Body of pancreas (tissue), 4 donors: ENCODE data around the gene JADE3.

Experiments used
- POLR2A ChIP-seq, 3 donors: fragments of 450-650 bp; IDR thresholded peaks; one replicate each; pipeline ENCODE4 v1.6.1; 2016; ENCODE audit warnings: antibody characterized with exemption in 3 of 3, mild to moderate bottlenecking in 2 of 3
- TF ChIP-seq, protein P1 (sequence below), 7 experiments: fragments of 450-650 bp in 4 of 7; fragments of 200-600 bp in 3 of 7; sonication (generic) in 3 of 7; IDR thresholded peaks; one replicate each; pipeline ENCODE4 v1.5.1; 2016 to 2019; ENCODE audit warnings: antibody characterized with exemption in 7 of 7

DNA sequence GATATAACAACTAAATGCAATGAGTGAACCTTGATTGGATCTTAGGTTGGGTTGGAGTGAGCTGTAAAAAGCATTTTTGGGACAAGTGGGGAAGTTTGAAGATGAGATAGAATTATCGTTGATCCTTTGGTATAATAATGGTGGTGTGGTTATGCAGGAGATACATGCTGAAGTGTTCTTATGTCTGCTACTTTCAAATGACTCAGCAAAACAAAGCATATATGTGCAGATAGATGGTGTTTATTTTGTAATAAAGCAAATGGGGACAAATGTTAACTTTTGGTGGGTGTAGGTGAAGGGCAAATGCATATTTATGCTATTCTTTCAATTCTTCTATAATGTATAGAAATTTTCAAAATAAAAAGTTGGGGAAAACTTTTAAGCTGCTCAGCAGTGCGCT is 49.1 kb upstream of the JADE3 start:
- TF ChIP-seq, protein P1, sequence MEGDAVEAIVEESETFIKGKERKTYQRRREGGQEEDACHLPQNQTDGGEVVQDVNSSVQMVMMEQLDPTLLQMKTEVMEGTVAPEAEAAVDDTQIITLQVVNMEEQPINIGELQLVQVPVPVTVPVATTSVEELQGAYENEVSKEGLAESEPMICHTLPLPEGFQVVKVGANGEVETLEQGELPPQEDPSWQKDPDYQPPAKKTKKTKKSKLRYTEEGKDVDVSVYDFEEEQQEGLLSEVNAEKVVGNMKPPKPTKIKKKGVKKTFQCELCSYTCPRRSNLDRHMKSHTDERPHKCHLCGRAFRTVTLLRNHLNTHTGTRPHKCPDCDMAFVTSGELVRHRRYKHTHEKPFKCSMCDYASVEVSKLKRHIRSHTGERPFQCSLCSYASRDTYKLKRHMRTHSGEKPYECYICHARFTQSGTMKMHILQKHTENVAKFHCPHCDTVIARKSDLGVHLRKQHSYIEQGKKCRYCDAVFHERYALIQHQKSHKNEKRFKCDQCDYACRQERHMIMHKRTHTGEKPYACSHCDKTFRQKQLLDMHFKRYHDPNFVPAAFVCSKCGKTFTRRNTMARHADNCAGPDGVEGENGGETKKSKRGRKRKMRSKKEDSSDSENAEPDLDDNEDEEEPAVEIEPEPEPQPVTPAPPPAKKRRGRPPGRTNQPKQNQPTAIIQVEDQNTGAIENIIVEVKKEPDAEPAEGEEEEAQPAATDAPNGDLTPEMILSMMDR (IDR thresholded peaks at IDR 0.05) = no peak
- TF ChIP-seq POLR2A (IDR thresholded peaks at IDR 0.05) = no peak
